GM23338 (cell line): Measurements from ENCODE around the gene NRF1. TPM values are rescaled to one million over a fixed set of nuclear protein-coding genes. Genes with fewer than 3 reads are reported as not detected.

Experiments
- ATAC-seq: fragments of 200-7000 bp; cut with Tn5 transposase; 3 replicates; pipeline ENCODE4 v1.9.1; 2020
- DNase-seq: peaks from one replicate; pipeline ENCODE4 v3.0.0-alpha.2; 2015; ENCODE audit warnings: low spot score
- H2AFZ ChIP-seq: fragments of 200-600 bp; sonication (generic); 2 replicates; pipeline ENCODE4 v1.8.0; 2016; ENCODE audit warnings: antibody characterized with exemption, mild to moderate bottlenecking, moderate library complexity
- H3F3A ChIP-seq: fragments of 200-600 bp; sonication (generic); replicated peaks from 2 replicates; pipeline ENCODE4 v1.8.0; 2017; ENCODE audit warnings: antibody characterized with exemption, mixed run types, low read depth
- H3K27ac ChIP-seq: fragments of 200-600 bp; sonication (generic); 2 replicates; pipeline ENCODE4 v1.6.1; 2016; ENCODE audit warnings: low read depth
- H3K27me3 ChIP-seq: fragments of 200-600 bp; sonication (generic); 2 replicates; pipeline ENCODE4 v1.8.0; 2016; ENCODE audit warnings: mild to moderate bottlenecking, mixed run types, moderate library complexity; ENCODE audit not compliant: insufficient read depth
- H3K36me3 ChIP-seq: fragments of 200-600 bp; sonication (generic); 2 replicates; pipeline ENCODE4 v1.8.0; 2016; ENCODE audit warnings: mild to moderate bottlenecking; ENCODE audit not compliant: insufficient read depth
- H3K4me1 ChIP-seq: fragments of 200-600 bp; sonication (generic); 2 replicates; pipeline ENCODE4 v1.8.0; 2016; ENCODE audit warnings: mild to moderate bottlenecking, moderate library complexity; ENCODE audit not compliant: insufficient read depth
- H3K4me2 ChIP-seq: fragments of 200-600 bp; sonication (generic); 2 replicates; pipeline ENCODE4 v1.7.1; 2017; ENCODE audit warnings: mixed run types
- H3K4me3 ChIP-seq: fragments of 200-600 bp; sonication (generic); 2 replicates; pipeline ENCODE4 v1.6.1; 2016; ENCODE audit warnings: mixed run types
- H3K79me2 ChIP-seq: fragments of 200-600 bp; sonication (generic); replicated peaks from 2 replicates; pipeline ENCODE4 v1.8.0; 2017; ENCODE audit warnings: mild to moderate bottlenecking; ENCODE audit not compliant: insufficient read depth
- H3K9me2 ChIP-seq: fragments of 200-600 bp; sonication (generic); 2 replicates; pipeline ENCODE4 v1.8.0; 2017; ENCODE audit not compliant: insufficient read depth
- H4K20me1 ChIP-seq: fragments of 200-600 bp; sonication (generic); replicated peaks from 2 replicates; pipeline ENCODE4 v1.8.0; 2017; ENCODE audit warnings: mild to moderate bottlenecking; ENCODE audit not compliant: insufficient read depth
- H3K27ac Mint-ChIP-seq: 2 replicates; pipeline ENCODE4 v1.8.0; 2020; ENCODE audit warnings: inconsistent platforms, mild to moderate bottlenecking, moderate library complexity, mixed read lengths
- H3K27me3 Mint-ChIP-seq: 3 replicates; pipeline ENCODE4 v1.8.0; 2022; ENCODE audit warnings: low read depth, mild to moderate bottlenecking, moderate library complexity, mixed read lengths, inconsistent platforms; ENCODE audit not compliant: insufficient read depth, poor library complexity
- H3K36me3 Mint-ChIP-seq: 3 replicates; pipeline ENCODE4 v1.8.0; 2021; ENCODE audit warnings: low read depth, mild to moderate bottlenecking, inconsistent platforms, moderate library complexity, mixed read lengths
- H3K4me1 Mint-ChIP-seq: 3 replicates; pipeline ENCODE4 v1.8.0; 2020; ENCODE audit warnings: mild to moderate bottlenecking, inconsistent platforms, mixed read lengths
- H3K4me3 Mint-ChIP-seq: 3 replicates; pipeline ENCODE4 v1.8.0; 2021; ENCODE audit warnings: moderate library complexity, mild to moderate bottlenecking, inconsistent platforms, mixed read lengths
- H3K9me3 Mint-ChIP-seq: 3 replicates; pipeline ENCODE4 v1.8.0; 2020; ENCODE audit warnings: moderate library complexity, mild to moderate bottlenecking, inconsistent platforms, mixed read lengths
- CREB1 ChIP-seq: fragments of 250-450 bp; sonication (Bioruptor Pico); IDR thresholded peaks from 2 replicates; pipeline ENCODE4 v1.5.0; 2020; ENCODE audit warnings: low read depth, mild to moderate bottlenecking, moderate library complexity
- EZH2 ChIP-seq: fragments of 200-600 bp; sonication (generic); IDR thresholded peaks from one replicate; pipeline ENCODE4 v1.8.0; 2017; ENCODE audit warnings: antibody characterized with exemption, mild to moderate bottlenecking, low read depth; ENCODE audit not compliant: unreplicated experiment
- EZH2phosphoT487 ChIP-seq: fragments of 200-600 bp; sonication (generic); IDR thresholded peaks from one replicate; pipeline ENCODE4 v1.8.1; 2018; ENCODE audit warnings: antibody characterized with exemption; ENCODE audit not compliant: unreplicated experiment
- JUNB ChIP-seq: IDR thresholded peaks from one replicate; pipeline ENCODE4 v1.6.1; 2016; ENCODE audit warnings: antibody characterized with exemption; ENCODE audit not compliant: unreplicated experiment
- NANOG ChIP-seq: IDR thresholded peaks from 2 replicates; pipeline ENCODE4 v1.6.1; 2016; ENCODE audit warnings: antibody characterized with exemption, borderline replicate concordance
- POLR2AphosphoS5 ChIP-seq: IDR thresholded peaks from 2 replicates; pipeline ENCODE4 v1.6.1; 2016; ENCODE audit warnings: antibody characterized with exemption, low read depth
- STAT1 ChIP-seq: IDR thresholded peaks from one replicate; pipeline ENCODE4 v1.6.1; 2016; ENCODE audit warnings: antibody characterized with exemption; ENCODE audit not compliant: unreplicated experiment
- ZNF114 ChIP-seq: fragments of 250-450 bp; sonication (Bioruptor Pico); IDR thresholded peaks from 2 replicates; pipeline ENCODE4 v1.5.0; 2020; ENCODE audit warnings: mild to moderate bottlenecking, moderate library complexity
- ZNF331 ChIP-seq: fragments of 250-450 bp; sonication (Bioruptor Pico); IDR thresholded peaks from 2 replicates; pipeline ENCODE4 v1.5.0; 2020; ENCODE audit warnings: low read depth, mild to moderate bottlenecking, moderate library complexity
- polyA plus RNA-seq: library from polyadenylated mRNA; unstranded; fragments of >200 nt; fragmentation: Nextera tagmentation; extraction: Ambion mirVana; gene quantifications from 2 replicates; pipeline ENCODE4 v1.2.1, GENCODE V29; 2016
- total RNA-seq: library from RNA; depleted of rRNA; stranded (reverse); fragments of >200 nt; shearing (Covaris generic); gene quantifications from 2 replicates; pipeline ENCODE4 v1.2.3, GENCODE V29; 2014
- TF ChIP-seq, protein P1 (sequence below): IDR thresholded peaks from one replicate; pipeline ENCODE4 v1.6.1; 2018; ENCODE audit warnings: antibody characterized with exemption; ENCODE audit not compliant: unreplicated experiment
- TF ChIP-seq, protein P2 (sequence below): IDR thresholded peaks from 2 replicates; pipeline ENCODE4 v1.6.1; 2016; ENCODE audit warnings: antibody characterized with exemption
- TF ChIP-seq, protein P3 (sequence below): fragments of 250-450 bp; sonication (Bioruptor Pico); IDR thresholded peaks from 2 replicates; pipeline ENCODE4 v1.5.0; 2020; ENCODE audit warnings: mild to moderate bottlenecking, moderate library complexity
- TF ChIP-seq, protein P4 (sequence below), 2 experiments: fragments of 200-600 bp in 1 of 2; sonication (generic) in 1 of 2; conservative IDR thresholded peaks; 2 replicates each; pipeline versions ENCODE4 v1.5.1 to v1.6.1; 2016 to 2017; ENCODE audit warnings: antibody characterized with exemption in 2 of 2, low read depth in 2 of 2, mild to moderate bottlenecking in 2 of 2, moderate library complexity in 1 of 2

Gene NRF1
- total and polyA plus RNA-seq, 2 experiments from 2014 or later, result 5.3 to 24.6 TPM

DNA sequence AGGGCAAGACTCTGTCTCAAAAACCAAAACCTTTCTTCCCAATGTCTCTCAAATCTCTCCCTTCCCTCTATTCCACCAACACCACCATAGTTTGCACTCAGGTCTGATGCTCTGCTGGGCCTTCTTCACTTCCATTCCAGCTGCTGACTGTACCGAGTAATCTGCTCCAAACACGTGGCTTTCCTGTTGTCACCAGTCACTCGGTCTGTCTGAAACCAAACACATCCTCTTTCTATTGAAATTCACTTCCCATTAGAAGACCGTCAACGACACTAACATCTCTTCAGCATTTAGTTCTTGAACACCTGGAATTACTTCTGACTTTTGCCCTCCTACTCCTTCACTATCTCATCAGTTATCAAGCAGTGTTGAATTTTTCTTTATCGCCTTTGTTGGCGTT lies 4.7 kb upstream of the NRF1 start:
- Histone ChIP-seq H3K4me1 (no peaks in the 10 kb centered on the region), H3K4me2 (no peak overlapping the region), H3K27ac (no peak overlapping the region), H3K9me2 (no peaks in the 10 kb centered on the region), H3K27me3 (no peaks in the 10 kb centered on the region), H4K20me1 (peaks cover 25% of the 10 kb centered on the region; the same call in 1 of the 2 replicates), H3K4me3 (no peak overlapping the region), H3K36me3 (no peaks in the 10 kb centered on the region; the same call in 1 of the 2 replicates), H2AFZ (no peak overlapping the region), H3F3A (no peaks in the 10 kb centered on the region), H3K79me2 (peaks cover 6% of the 10 kb centered on the region; the same call in 1 of the 2 replicates)
- Mint-ChIP-seq H3K4me1 (peaks cover 19% of the 10 kb centered on the region), H3K4me3 (no peak overlapping the region; the same call in 2 of the 3 replicates), H3K9me3 (no peaks in the 10 kb centered on the region; the same call in 2 of the 3 replicates), H3K36me3 (peaks cover 20% of the 10 kb centered on the region), H3K27me3 (peaks cover 10% of the 10 kb centered on the region), H3K27ac (no peak overlapping the region)
- DNase-seq (no peak), ATAC-seq (no peak)
- TF ChIP-seq, protein P1, sequence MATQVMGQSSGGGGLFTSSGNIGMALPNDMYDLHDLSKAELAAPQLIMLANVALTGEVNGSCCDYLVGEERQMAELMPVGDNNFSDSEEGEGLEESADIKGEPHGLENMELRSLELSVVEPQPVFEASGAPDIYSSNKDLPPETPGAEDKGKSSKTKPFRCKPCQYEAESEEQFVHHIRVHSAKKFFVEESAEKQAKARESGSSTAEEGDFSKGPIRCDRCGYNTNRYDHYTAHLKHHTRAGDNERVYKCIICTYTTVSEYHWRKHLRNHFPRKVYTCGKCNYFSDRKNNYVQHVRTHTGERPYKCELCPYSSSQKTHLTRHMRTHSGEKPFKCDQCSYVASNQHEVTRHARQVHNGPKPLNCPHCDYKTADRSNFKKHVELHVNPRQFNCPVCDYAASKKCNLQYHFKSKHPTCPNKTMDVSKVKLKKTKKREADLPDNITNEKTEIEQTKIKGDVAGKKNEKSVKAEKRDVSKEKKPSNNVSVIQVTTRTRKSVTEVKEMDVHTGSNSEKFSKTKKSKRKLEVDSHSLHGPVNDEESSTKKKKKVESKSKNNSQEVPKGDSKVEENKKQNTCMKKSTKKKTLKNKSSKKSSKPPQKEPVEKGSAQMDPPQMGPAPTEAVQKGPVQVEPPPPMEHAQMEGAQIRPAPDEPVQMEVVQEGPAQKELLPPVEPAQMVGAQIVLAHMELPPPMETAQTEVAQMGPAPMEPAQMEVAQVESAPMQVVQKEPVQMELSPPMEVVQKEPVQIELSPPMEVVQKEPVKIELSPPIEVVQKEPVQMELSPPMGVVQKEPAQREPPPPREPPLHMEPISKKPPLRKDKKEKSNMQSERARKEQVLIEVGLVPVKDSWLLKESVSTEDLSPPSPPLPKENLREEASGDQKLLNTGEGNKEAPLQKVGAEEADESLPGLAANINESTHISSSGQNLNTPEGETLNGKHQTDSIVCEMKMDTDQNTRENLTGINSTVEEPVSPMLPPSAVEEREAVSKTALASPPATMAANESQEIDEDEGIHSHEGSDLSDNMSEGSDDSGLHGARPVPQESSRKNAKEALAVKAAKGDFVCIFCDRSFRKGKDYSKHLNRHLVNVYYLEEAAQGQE, result no peak
- TF ChIP-seq JUNB, result no peak
- no peak for TF ChIP-seq ZNF114 (CRISPR knock-in tag)
- no peak for TF ChIP-seq CREB1 (CRISPR knock-in tag)
- no peak for TF ChIP-seq POLR2AphosphoS5
- TF ChIP-seq ZNF331 (CRISPR knock-in tag), result no peak
- TF ChIP-seq, protein P2, sequence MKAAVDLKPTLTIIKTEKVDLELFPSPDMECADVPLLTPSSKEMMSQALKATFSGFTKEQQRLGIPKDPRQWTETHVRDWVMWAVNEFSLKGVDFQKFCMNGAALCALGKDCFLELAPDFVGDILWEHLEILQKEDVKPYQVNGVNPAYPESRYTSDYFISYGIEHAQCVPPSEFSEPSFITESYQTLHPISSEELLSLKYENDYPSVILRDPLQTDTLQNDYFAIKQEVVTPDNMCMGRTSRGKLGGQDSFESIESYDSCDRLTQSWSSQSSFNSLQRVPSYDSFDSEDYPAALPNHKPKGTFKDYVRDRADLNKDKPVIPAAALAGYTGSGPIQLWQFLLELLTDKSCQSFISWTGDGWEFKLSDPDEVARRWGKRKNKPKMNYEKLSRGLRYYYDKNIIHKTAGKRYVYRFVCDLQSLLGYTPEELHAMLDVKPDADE, result no peak
- TF ChIP-seq, protein P3, sequence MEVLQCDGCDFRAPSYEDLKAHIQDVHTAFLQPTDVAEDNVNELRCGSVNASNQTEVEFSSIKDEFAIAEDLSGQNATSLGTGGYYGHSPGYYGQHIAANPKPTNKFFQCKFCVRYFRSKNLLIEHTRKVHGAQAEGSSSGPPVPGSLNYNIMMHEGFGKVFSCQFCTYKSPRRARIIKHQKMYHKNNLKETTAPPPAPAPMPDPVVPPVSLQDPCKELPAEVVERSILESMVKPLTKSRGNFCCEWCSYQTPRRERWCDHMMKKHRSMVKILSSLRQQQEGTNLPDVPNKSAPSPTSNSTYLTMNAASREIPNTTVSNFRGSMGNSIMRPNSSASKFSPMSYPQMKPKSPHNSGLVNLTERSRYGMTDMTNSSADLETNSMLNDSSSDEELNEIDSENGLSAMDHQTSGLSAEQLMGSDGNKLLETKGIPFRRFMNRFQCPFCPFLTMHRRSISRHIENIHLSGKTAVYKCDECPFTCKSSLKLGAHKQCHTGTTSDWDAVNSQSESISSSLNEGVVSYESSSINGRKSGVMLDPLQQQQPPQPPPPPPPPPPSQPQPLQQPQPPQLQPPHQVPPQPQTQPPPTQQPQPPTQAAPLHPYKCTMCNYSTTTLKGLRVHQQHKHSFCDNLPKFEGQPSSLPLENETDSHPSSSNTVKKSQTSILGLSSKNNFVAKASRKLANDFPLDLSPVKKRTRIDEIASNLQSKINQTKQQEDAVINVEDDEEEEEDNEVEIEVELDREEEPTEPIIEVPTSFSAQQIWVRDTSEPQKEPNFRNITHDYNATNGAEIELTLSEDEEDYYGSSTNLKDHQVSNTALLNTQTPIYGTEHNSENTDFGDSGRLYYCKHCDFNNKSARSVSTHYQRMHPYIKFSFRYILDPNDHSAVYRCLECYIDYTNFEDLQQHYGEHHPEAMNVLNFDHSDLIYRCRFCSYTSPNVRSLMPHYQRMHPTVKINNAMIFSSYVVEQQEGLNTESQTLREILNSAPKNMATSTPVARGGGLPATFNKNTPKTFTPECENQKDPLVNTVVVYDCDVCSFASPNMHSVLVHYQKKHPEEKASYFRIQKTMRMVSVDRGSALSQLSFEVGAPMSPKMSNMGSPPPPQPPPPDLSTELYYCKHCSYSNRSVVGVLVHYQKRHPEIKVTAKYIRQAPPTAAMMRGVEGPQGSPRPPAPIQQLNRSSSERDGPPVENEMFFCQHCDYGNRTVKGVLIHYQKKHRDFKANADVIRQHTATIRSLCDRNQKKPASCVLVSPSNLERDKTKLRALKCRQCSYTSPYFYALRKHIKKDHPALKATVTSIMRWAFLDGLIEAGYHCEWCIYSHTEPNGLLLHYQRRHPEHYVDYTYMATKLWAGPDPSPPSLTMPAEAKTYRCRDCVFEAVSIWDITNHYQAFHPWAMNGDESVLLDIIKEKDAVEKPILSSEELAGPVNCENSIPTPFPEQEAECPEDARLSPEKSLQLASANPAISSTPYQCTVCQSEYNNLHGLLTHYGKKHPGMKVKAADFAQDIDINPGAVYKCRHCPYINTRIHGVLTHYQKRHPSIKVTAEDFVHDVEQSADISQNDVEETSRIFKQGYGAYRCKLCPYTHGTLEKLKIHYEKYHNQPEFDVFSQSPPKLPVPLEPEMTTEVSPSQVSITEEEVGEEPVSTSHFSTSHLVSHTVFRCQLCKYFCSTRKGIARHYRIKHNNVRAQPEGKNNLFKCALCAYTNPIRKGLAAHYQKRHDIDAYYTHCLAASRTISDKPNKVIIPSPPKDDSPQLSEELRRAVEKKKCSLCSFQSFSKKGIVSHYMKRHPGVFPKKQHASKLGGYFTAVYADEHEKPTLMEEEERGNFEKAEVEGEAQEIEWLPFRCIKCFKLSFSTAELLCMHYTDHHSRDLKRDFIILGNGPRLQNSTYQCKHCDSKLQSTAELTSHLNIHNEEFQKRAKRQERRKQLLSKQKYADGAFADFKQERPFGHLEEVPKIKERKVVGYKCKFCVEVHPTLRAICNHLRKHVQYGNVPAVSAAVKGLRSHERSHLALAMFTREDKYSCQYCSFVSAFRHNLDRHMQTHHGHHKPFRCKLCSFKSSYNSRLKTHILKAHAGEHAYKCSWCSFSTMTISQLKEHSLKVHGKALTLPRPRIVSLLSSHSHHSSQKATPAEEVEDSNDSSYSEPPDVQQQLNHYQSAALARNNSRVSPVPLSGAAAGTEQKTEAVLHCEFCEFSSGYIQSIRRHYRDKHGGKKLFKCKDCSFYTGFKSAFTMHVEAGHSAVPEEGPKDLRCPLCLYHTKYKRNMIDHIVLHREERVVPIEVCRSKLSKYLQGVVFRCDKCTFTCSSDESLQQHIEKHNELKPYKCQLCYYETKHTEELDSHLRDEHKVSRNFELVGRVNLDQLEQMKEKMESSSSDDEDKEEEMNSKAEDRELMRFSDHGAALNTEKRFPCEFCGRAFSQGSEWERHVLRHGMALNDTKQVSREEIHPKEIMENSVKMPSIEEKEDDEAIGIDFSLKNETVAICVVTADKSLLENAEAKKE (CRISPR knock-in tag), result no peak
- TF ChIP-seq, protein P4, sequence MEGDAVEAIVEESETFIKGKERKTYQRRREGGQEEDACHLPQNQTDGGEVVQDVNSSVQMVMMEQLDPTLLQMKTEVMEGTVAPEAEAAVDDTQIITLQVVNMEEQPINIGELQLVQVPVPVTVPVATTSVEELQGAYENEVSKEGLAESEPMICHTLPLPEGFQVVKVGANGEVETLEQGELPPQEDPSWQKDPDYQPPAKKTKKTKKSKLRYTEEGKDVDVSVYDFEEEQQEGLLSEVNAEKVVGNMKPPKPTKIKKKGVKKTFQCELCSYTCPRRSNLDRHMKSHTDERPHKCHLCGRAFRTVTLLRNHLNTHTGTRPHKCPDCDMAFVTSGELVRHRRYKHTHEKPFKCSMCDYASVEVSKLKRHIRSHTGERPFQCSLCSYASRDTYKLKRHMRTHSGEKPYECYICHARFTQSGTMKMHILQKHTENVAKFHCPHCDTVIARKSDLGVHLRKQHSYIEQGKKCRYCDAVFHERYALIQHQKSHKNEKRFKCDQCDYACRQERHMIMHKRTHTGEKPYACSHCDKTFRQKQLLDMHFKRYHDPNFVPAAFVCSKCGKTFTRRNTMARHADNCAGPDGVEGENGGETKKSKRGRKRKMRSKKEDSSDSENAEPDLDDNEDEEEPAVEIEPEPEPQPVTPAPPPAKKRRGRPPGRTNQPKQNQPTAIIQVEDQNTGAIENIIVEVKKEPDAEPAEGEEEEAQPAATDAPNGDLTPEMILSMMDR (conservative IDR thresholded peaks at IDR 0.05; ENCODE audit: low read depth in 2 of 2), result no peak
- no peak for TF ChIP-seq STAT1
- TF ChIP-seq EZH2phosphoT487, result no peak
- TF ChIP-seq NANOG, result no peak
- no peak for TF ChIP-seq EZH2
